A549 (cell line): ENCODE measurements around the gene ARHGAP5. TPM values are rescaled to one million over a fixed set of nuclear protein-coding genes. Genes with fewer than 3 reads are reported as not detected.
A peak's percentile ranks its signal among the peaks of the same experiment; 100 is the strongest.

Source experiments
- ATAC-seq, 2 experiments: fragments of 200-7000 bp in 1 of 2; fragments of >200 bp in 1 of 2; cut with Nextera tagmentation in 1 of 2; cut with Tn5 transposase in 1 of 2; 3 replicates each; pipeline versions ENCODE4 v1.8.0 to v1.9.1; 2018 to 2020; ENCODE audit warnings: mild to moderate bottlenecking in 1 of 2, moderate library complexity in 1 of 2
- CTCF ChIA-PET: fragments of 300-600 bp; sonication (Branson Sonifier 250); formaldehyde crosslinking; extraction: SDS; loops from one replicate; lab custom pipeline; 2021; ENCODE audit warnings: antibody characterized with exemption, inconsistent platforms; lab: Yijun Ruan, JAX
- POLR2A ChIA-PET: fragments of 350-600 bp; formaldehyde crosslinking; extraction: SDS; loops from one replicate; lab custom pipeline; 2021; ENCODE audit warnings: antibody characterized with exemption, inconsistent platforms; lab: Yijun Ruan, JAX
- DNase-seq, 2 experiments: peaks; one replicate each; pipeline versions ENCODE4 v3.0.0 to v3.0.0-alpha.2; 2011 to 2016; ENCODE audit warnings: low read depth in 1 of 2, low spot score in 1 of 2
- FAIRE-seq: peaks from 2 replicates; lab custom pipeline; 2011; peaks lifted over from hg19 to GRCh38; lab: Jason Lieb, UNC
- H3K27ac ChIP-seq, 2 experiments: fragments of >200 bp; sonication (Bioruptor Twin); formaldehyde crosslinking; 3 replicates each; pipeline ENCODE4 v1.5.1; 2016 to 2017
- H3K4me1 ChIP-seq: fragments of >200 bp; sonication (Bioruptor Twin); formaldehyde crosslinking; 3 replicates; pipeline ENCODE4 v1.6.1; 2016
- H3K4me2 ChIP-seq: fragments of >200 bp; sonication (Bioruptor Twin); formaldehyde crosslinking; 3 replicates; pipeline ENCODE4 v1.6.1; 2016
- H3K4me3 ChIP-seq: fragments of >200 bp; sonication (Bioruptor Twin); formaldehyde crosslinking; 3 replicates; pipeline ENCODE4 v1.5.1; 2016
- H3K9me3 ChIP-seq: fragments of >200 bp; sonication (Bioruptor Twin); formaldehyde crosslinking; 3 replicates; pipeline ENCODE4 v1.6.1; 2016
- BCL3 ChIP-seq: fragments of >200 bp; sonication (Bioruptor Twin); formaldehyde crosslinking; IDR thresholded peaks from 3 replicates; pipeline ENCODE4 v1.6.1; 2016
- CBX8 ChIP-seq: fragments of 200-600 bp; sonication (generic); IDR thresholded peaks from 2 replicates; pipeline ENCODE4 v1.6.1; 2016
- CHD2 ChIP-seq: fragments of 150-350 bp; IDR thresholded peaks from 2 replicates; pipeline ENCODE4 v1.6.1; 2014; ENCODE audit warnings: low read length; ENCODE audit not compliant: partially characterized antibody
- CHD4 ChIP-seq: fragments of 200-600 bp; sonication (generic); IDR thresholded peaks from 2 replicates; pipeline ENCODE4 v1.6.1; 2016; ENCODE audit warnings: antibody characterized with exemption, mild to moderate bottlenecking, borderline replicate concordance
- E2F6 ChIP-seq: IDR thresholded peaks from 2 replicates; pipeline ENCODE4 v1.6.1; 2012; ENCODE audit warnings: low read depth, borderline replicate concordance
- EHMT2 ChIP-seq: fragments of 200-600 bp; sonication (generic); IDR thresholded peaks from 2 replicates; pipeline ENCODE4 v1.6.1; 2016; ENCODE audit warnings: antibody characterized with exemption, low read depth, mild to moderate bottlenecking, moderate library complexity
- ESRRA ChIP-seq: fragments of 150-350 bp; IDR thresholded peaks from 2 replicates; pipeline ENCODE4 v1.6.1; 2014; ENCODE audit warnings: mild to moderate bottlenecking, low read length, borderline replicate concordance
- FOXS1 ChIP-seq: fragments of 250-450 bp; sonication (Bioruptor Pico); IDR thresholded peaks from 2 replicates; pipeline ENCODE4 v1.5.0; 2020; ENCODE audit warnings: mild to moderate bottlenecking, moderate library complexity
- GATA3 ChIP-seq: IDR thresholded peaks from 2 replicates; pipeline ENCODE4 v1.6.1; 2012; ENCODE audit warnings: borderline replicate concordance
- HMGXB4 ChIP-seq: fragments of 250-450 bp; sonication (Bioruptor Pico); IDR thresholded peaks from 2 replicates; pipeline ENCODE4 v1.5.0; 2021; ENCODE audit warnings: mild to moderate bottlenecking, moderate library complexity, borderline replicate concordance
- JUNB ChIP-seq: fragments of >200 bp; sonication (Bioruptor Twin); formaldehyde crosslinking; IDR thresholded peaks from 2 replicates; pipeline ENCODE4 v1.6.1; 2016
- MAFK ChIP-seq: fragments of 450-650 bp; IDR thresholded peaks from 2 replicates; pipeline ENCODE4 v1.6.1; 2014; ENCODE audit not compliant: partially characterized antibody
- MAX ChIP-seq: IDR thresholded peaks from 2 replicates; pipeline ENCODE4 v1.6.1; 2012
- MAZ ChIP-seq: fragments of 150-350 bp; IDR thresholded peaks from 2 replicates; pipeline ENCODE4 v1.6.1; 2014; ENCODE audit warnings: antibody characterized with exemption, low read depth, low read length, borderline replicate concordance
- MYC ChIP-seq: IDR thresholded peaks from 2 replicates; pipeline ENCODE4 v1.6.1; 2012; ENCODE audit warnings: mild to moderate bottlenecking, inconsistent platforms, low read length, improper control_type of control experiment, borderline replicate concordance
- NFE2L2 ChIP-seq: fragments of 150-350 bp; conservative IDR thresholded peaks from 2 replicates; pipeline ENCODE4 v1.6.1; 2014; ENCODE audit warnings: low read length
- PBX3 ChIP-seq: IDR thresholded peaks from 2 replicates; pipeline ENCODE4 v1.6.1; 2012
- PHF8 ChIP-seq: fragments of 200-600 bp; sonication (generic); IDR thresholded peaks from 2 replicates; pipeline ENCODE4 v1.6.1; 2016; ENCODE audit warnings: low read depth, mild to moderate bottlenecking, antibody characterized with exemption, moderate library complexity, borderline replicate concordance
- POLR2A ChIP-seq: IDR thresholded peaks from 2 replicates; pipeline ENCODE4 v1.6.1; 2012; ENCODE audit warnings: mild to moderate bottlenecking, low read length
- POLR2AphosphoS2 ChIP-seq: conservative IDR thresholded peaks from 2 replicates; pipeline ENCODE4 v1.6.1; 2012; ENCODE audit warnings: low read length, improper control_type of control experiment, inconsistent platforms
- RAD21 ChIP-seq, 2 experiments: fragments of >200 bp in 1 of 2; sonication (Bioruptor Twin) in 1 of 2; formaldehyde crosslinking in 1 of 2; IDR thresholded peaks in 1 of 2; conservative IDR thresholded peaks in 1 of 2; 2 replicates in 1 of 2; 3 replicates in 1 of 2; pipeline ENCODE4 v1.6.1; 2012 to 2018; ENCODE audit warnings: inconsistent platforms in 1 of 2
- RFX5 ChIP-seq: fragments of 450-650 bp; IDR thresholded peaks from 2 replicates; pipeline ENCODE4 v1.7.1; 2014; ENCODE audit warnings: antibody characterized with exemption, mild to moderate bottlenecking, moderate library complexity
- RNF2 ChIP-seq: fragments of 200-600 bp; sonication (generic); IDR thresholded peaks from 2 replicates; pipeline ENCODE4 v1.6.1; 2016; ENCODE audit warnings: low read depth, mild to moderate bottlenecking, antibody characterized with exemption, moderate library complexity, borderline replicate concordance
- SMC3 ChIP-seq: fragments of >200 bp; sonication (Bioruptor Twin); formaldehyde crosslinking; IDR thresholded peaks from 3 replicates; pipeline ENCODE4 v1.6.1; 2018; ENCODE audit warnings: inconsistent platforms
- TP53 ChIP-seq: fragments of 250-450 bp; sonication (Bioruptor Pico); IDR thresholded peaks from 2 replicates; pipeline ENCODE4 v1.5.0; 2021; ENCODE audit warnings: mild to moderate bottlenecking, moderate library complexity
- USF2 ChIP-seq: fragments of 450-650 bp; IDR thresholded peaks from 2 replicates; pipeline ENCODE4 v1.6.1; 2014; ENCODE audit warnings: antibody characterized with exemption
- WGBS: methylation state at CpG from one replicate; pipeline ENCODE4 v1.1.6; 2017; ENCODE audit errors: missing lambda C conversion rate; 5-methylcytosine and 5-hydroxymethylcytosine counted together
- polyA plus RNA-seq, 4 experiments: library from polyadenylated mRNA; depleted of rRNA in 3 of 4; stranded (reverse); fragments of >200 nt; fragmentation: RNase III in 1 of 4; extraction: RNeasy Plus Mini Kit Qiagen cat#74134 plus additional on column Dnase treatment in 1 of 4; gene quantifications; 2 replicates in 3 of 4; 3 replicates in 1 of 4; pipeline ENCODE4 v1.2.3, GENCODE V29; 2011 to 2017

Gene ARHGAP5
- polyA plus RNA-seq, 2 of the 4 experiments (the other 2 are of a cell fraction) = 33.6 to 66.1 TPM

GRCh38 chr14:32076278-32077080 lies 625 bp upstream of the ARHGAP5 start:
- Histone ChIP-seq H3K4me1 (peaks cover 37% of the 10 kb centered on the region), H3K4me3 (peak overlapping the region; percentile 83), H3K4me2 (peak overlapping the region; percentile 94), H3K27ac (peak overlapping the region; percentile 96 to 99), H3K9me3 (no peaks in the 10 kb centered on the region)
- FAIRE-seq (peak; percentile 68), DNase-seq (peak; percentile 74 to 97), ATAC-seq (peak; percentile 75 to 82)
- peak; percentile 21; the same call in 1 of the 2 replicates for TF ChIP-seq E2F6
- no peak for TF ChIP-seq MAFK
- TF ChIP-seq EHMT2 = no peak
- no peak for TF ChIP-seq RFX5
- peak; percentile 54; the same call in 1 of the 2 replicates for TF ChIP-seq MAX
- no peak for TF ChIP-seq CHD4
- no peak for TF ChIP-seq PBX3
- peak; percentile 60; the same call in 1 of the 2 replicates for TF ChIP-seq RNF2
- TF ChIP-seq RAD21 (conservative IDR thresholded peaks at IDR 0.05 in 1 of 2, IDR thresholded peaks at IDR 0.05 in 1 of 2) = peak in 1 of 2 experiments; percentile 9; a peak in 1 of 5 replicates
- peak; percentile 83 for TF ChIP-seq POLR2A
- peak; percentile 51; the same call in 1 of the 2 replicates for TF ChIP-seq PHF8
- peak; percentile 12; the same call in 1 of the 3 replicates for TF ChIP-seq BCL3
- TF ChIP-seq GATA3 = peak; percentile 28; the same call in 1 of the 2 replicates
- peak; percentile 2; the same call in 2 of the 3 replicates for TF ChIP-seq SMC3
- peak; percentile 67; the same call in 1 of the 2 replicates for TF ChIP-seq MAZ
- CTCF ChIA-PET = interaction anchor here (0.6 to 2.1 kb wide), 8 partner anchors 23 to 484 kb away, joined by 3 to 8 read pairs (median 4); no protein-coding TSS in a partner anchor
- 2% methylated on average over 18 of the region's 76 CpGs for WGBS
- POLR2A ChIA-PET = interaction anchor here (0.5 to 2.9 kb wide), 35 partner anchors 8 to 656 kb away, joined by 3 to 35 read pairs (median 4); partner anchors contain the start of genes DTD2, HEATR5A, RNU6-7 and RNU6-8

GRCh38 chr14:32078023-32078857 lies 1.1 kb downstream of the ARHGAP5 start:
- 1% methylated on average over 28 of the region's 28 CpGs for WGBS
- ChIA-PET CTCF (interaction anchor here (1.0 to 1.1 kb wide), 4 partner anchors 24 to 177 kb away, joined by 3 read pairs; no protein-coding TSS in a partner anchor), POLR2A (interaction anchor here (0.7 to 2.9 kb wide), 3 partner anchors 9 to 141 kb away, joined by 5 to 35 read pairs (median 17); partner anchors contain the start of genes RNU6-7 and RNU6-8)
- DNase-seq (peak; percentile 21 to 49), FAIRE-seq (no peak), ATAC-seq (peak; percentile 4 to 6; a peak in 4 of 6 replicates)
- Histone ChIP-seq H3K4me1 (peaks cover 53% of the 10 kb centered on the region), H3K4me2 (peak overlapping the region; percentile 82), H3K4me3 (peak overlapping the region; percentile 83), H3K9me3 (no peaks in the 10 kb centered on the region), H3K27ac (peak overlapping the region; percentile 96 to 99)
- peak in 1 of 2 experiments; percentile 16; a peak in 1 of 5 replicates for TF ChIP-seq RAD21 (conservative IDR thresholded peaks at IDR 0.05 in 1 of 2, IDR thresholded peaks at IDR 0.05 in 1 of 2)
- TF ChIP-seq ESRRA = no peak
- TF ChIP-seq CBX8 = no peak
- no peak for TF ChIP-seq PBX3
- no peak for TF ChIP-seq JUNB
- no peak for TF ChIP-seq RNF2
- no peak for TF ChIP-seq GATA3
- peak; percentile 14 for TF ChIP-seq CHD2
- TF ChIP-seq USF2 = no peak
- no peak for TF ChIP-seq POLR2AphosphoS2
- TF ChIP-seq FOXS1 = no peak
- TF ChIP-seq NFE2L2 = no peak
- no peak for TF ChIP-seq TP53 (CRISPR knock-in tag)
- TF ChIP-seq HMGXB4 (CRISPR knock-in tag) = no peak
- TF ChIP-seq MYC = no peak
